HCT116 (cell line): Measurements from ENCODE around the gene ACER3. TPM values are rescaled to one million over a fixed set of nuclear protein-coding genes. Genes with fewer than 3 reads are reported as not detected.

Experiments used
- ATAC-seq: fragments of 200-7000 bp; cut with Tn5 transposase; 2 replicates; pipeline ENCODE4 v1.9.1; 2020; ENCODE audit warnings: mild to moderate bottlenecking, moderate library complexity
- BruUV-seq: library from RNA; stranded (reverse); fragments of 400-500 nt; replicated peaks from 2 replicates; lab custom pipeline; 2021; lab: Mats Ljungman, UMichigan
- CTCF ChIA-PET: fragments of 300-600 bp; sonication (Branson Sonifier 250); formaldehyde crosslinking; loops from one replicate; lab custom pipeline; 2021; ENCODE audit warnings: antibody characterized with exemption; lab: Charles Lee
- POLR2A ChIA-PET: fragments of 300-600, 350-600 bp; sonication (Branson Sonifier 250); formaldehyde crosslinking; loops from one replicate; lab custom pipeline; 2021; ENCODE audit warnings: antibody characterized with exemption; lab: Charles Lee
- RAD21 ChIA-PET, 2 experiments: fragments of 300-600 bp; sonication (Branson Sonifier 250); formaldehyde crosslinking; loops; one replicate each; lab custom pipeline; 2023; ENCODE audit warnings: low total read pairs in 2 of 2; ENCODE audit not compliant: uncharacterized antibody in 2 of 2, unreplicated experiment in 2 of 2, low non-redundant PET in 1 of 2; lab: Charles Lee
- DNase-seq: peaks from one replicate; pipeline ENCODE4 v3.0.0-alpha.2; 2010; ENCODE audit warnings: low read depth, low spot score
- H2AFZ ChIP-seq: fragments of 200-600 bp; shearing (Covaris generic), sonication (generic); 2 replicates; pipeline ENCODE4 v1.6.1; 2017; ENCODE audit warnings: low read depth, mixed run types, mixed read lengths, antibody characterized with exemption, low read length; ENCODE audit not compliant: poor library complexity, severe bottlenecking
- H3K27ac ChIP-seq: 2 replicates; pipeline ENCODE4 v1.5.1; 2012; ENCODE audit warnings: low read depth, low read length
- H3K27me3 ChIP-seq: fragments of 200-600 bp; sonication (generic); 2 replicates; pipeline ENCODE4 v1.6.1; 2016; ENCODE audit warnings: mixed run types, low read length, mixed read lengths; ENCODE audit not compliant: insufficient read depth
- H3K36me3 ChIP-seq, 2 experiments: fragments of 200-500 bp in 1 of 2; fragments of 200-600 bp in 1 of 2; sonication (Bioruptor generic) in 1 of 2; sonication (generic) in 1 of 2; 2 replicates each; pipeline versions ENCODE4 v1.5.1 to v1.6.1; 2014 to 2016; ENCODE audit warnings: low read length in 2 of 2, inconsistent platforms in 1 of 2, mixed read lengths in 1 of 2, mixed run types in 1 of 2; ENCODE audit not compliant: insufficient read depth in 2 of 2, control insufficient read depth in 1 of 2
- H3K4me1 ChIP-seq, 2 experiments: fragments of 200-600 bp in 1 of 2; sonication (generic) in 1 of 2; 2 replicates each; pipeline versions ENCODE4 v1.5.1 to v1.6.1; 2012 to 2017; ENCODE audit warnings: low read length in 2 of 2, inconsistent platforms in 1 of 2, mild to moderate bottlenecking in 1 of 2, mixed read lengths in 1 of 2, mixed run types in 1 of 2, moderate library complexity in 1 of 2; ENCODE audit not compliant: insufficient read depth in 2 of 2, control insufficient read depth in 1 of 2
- H3K4me2 ChIP-seq: fragments of 200-600 bp; sonication (generic); 2 replicates; pipeline ENCODE4 v1.6.1; 2017; ENCODE audit warnings: mixed run types, low read length, mixed read lengths
- H3K4me3 ChIP-seq, 2 experiments: fragments of 200-600 bp in 1 of 2; sonication (generic) in 1 of 2; replicated peaks in 1 of 2; 2 replicates each; pipeline ENCODE4 v1.5.1; 2011 to 2016; ENCODE audit warnings: low read length in 2 of 2, control low read depth in 1 of 2, low read depth in 1 of 2, mild to moderate bottlenecking in 1 of 2, mixed read lengths in 1 of 2, mixed run types in 1 of 2
- H3K79me2 ChIP-seq: fragments of 200-600 bp; sonication (generic); 2 replicates; pipeline ENCODE4 v1.6.1; 2017; ENCODE audit warnings: mild to moderate bottlenecking, mixed run types, low read length, moderate library complexity, mixed read lengths; ENCODE audit not compliant: insufficient read depth
- H3K9ac ChIP-seq: fragments of 200-600 bp; sonication (generic); 2 replicates; pipeline ENCODE4 v1.6.1; 2016; ENCODE audit warnings: low read length, mixed read lengths
- H3K9me2 ChIP-seq: fragments of 200-600 bp; sonication (generic), shearing (Covaris generic); 2 replicates; pipeline ENCODE4 v1.6.1; 2017; ENCODE audit warnings: mixed run types, mild to moderate bottlenecking, moderate library complexity; ENCODE audit not compliant: insufficient read depth
- H3K9me3 ChIP-seq, 2 experiments: fragments of 200-500 bp in 1 of 2; fragments of 200-600 bp in 1 of 2; sonication (Bioruptor generic) in 1 of 2; sonication (generic) in 1 of 2; 2 replicates each; pipeline ENCODE4 v1.6.1; 2014 to 2017; ENCODE audit warnings: low read length in 2 of 2, mixed read lengths in 2 of 2, inconsistent platforms in 1 of 2, low read depth in 1 of 2, mild to moderate bottlenecking in 1 of 2, mixed run types in 1 of 2, moderate library complexity in 1 of 2; ENCODE audit not compliant: control insufficient read depth in 1 of 2, insufficient read depth in 1 of 2
- H4K20me1 ChIP-seq: fragments of 200-600 bp; sonication (generic), shearing (Covaris generic); 2 replicates; pipeline ENCODE4 v1.6.1; 2017; ENCODE audit warnings: mixed run types, mild to moderate bottlenecking, moderate library complexity; ENCODE audit not compliant: insufficient read depth
- EZH2phosphoT487 ChIP-seq: fragments of 200-600 bp; IDR thresholded peaks from 2 replicates; pipeline ENCODE4 v1.6.1; 2018; ENCODE audit warnings: antibody characterized with exemption, borderline replicate concordance
- JUND ChIP-seq: IDR thresholded peaks from 2 replicates; pipeline ENCODE4 v1.6.1; 2012
- RAD21 ChIP-seq: IDR thresholded peaks from 2 replicates; pipeline ENCODE4 v1.6.1; 2012; ENCODE audit warnings: low read depth, mild to moderate bottlenecking
- YY1 ChIP-seq: IDR thresholded peaks from 2 replicates; pipeline ENCODE4 v1.6.1; 2011; ENCODE audit warnings: low read length, low read depth, moderate library complexity, mild to moderate bottlenecking; ENCODE audit not compliant: insufficient replicate concordance; ENCODE audit errors: extremely low read depth
- intact Hi-C: fragments of 100-400 bp; cut with micrococcal nuclease; formaldehyde crosslinking; loops from 2 replicates; pipeline ENCODE4 v1.10.0; 2022
- total RNA-seq: library from RNA; stranded (reverse); gene quantifications from one replicate; pipeline ENCODE4 v1.2.1, GENCODE V29; 2021; ENCODE audit not compliant: unreplicated experiment

The ACER3 gene
- total RNA-seq, 1 experiment from 2014 or later, result 19.1 TPM

- H4K20me1 ChIP-seq, result no peaks in the 10 kb centered on the region
- RAD21 ChIA-PET, result no interaction called here
- H3K4me3 ChIP-seq, result no peak overlapping the region
- intact Hi-C loops, result no loop called here
- H3K27me3 ChIP-seq, result no peaks in the 10 kb centered on the region
- H3K4me1 ChIP-seq, result peaks cover 5 to 6% of the 10 kb centered on the region in 2 experiments; a peak in 3 of 4 replicates
- CTCF ChIA-PET, result no interaction called here
- no peak overlapping the region for H3K27ac ChIP-seq
- no peak overlapping the region for H3K4me2 ChIP-seq
- H3K36me3 ChIP-seq, result no peaks in the 10 kb centered on the region
- H3K9me3 ChIP-seq, result no peaks in the 10 kb centered on the region
- POLR2A ChIA-PET, result no interaction called here
- no peak overlapping the region for H2AFZ ChIP-seq
- no peak overlapping the region for H3K9ac ChIP-seq
- no peak for TF ChIP-seq RAD21
- TF ChIP-seq EZH2phosphoT487, result no peak
- no peaks in the 10 kb centered on the region for H3K9me2 ChIP-seq
- no TSS peak for BruUV-seq
- no peak for ATAC-seq
- H3K79me2 ChIP-seq, result no peaks in the 10 kb centered on the region
- no peak for DNase-seq
Measured at GRCh38 chr11:76984743-76985142, 124.0 kb downstream of the ACER3 start.

GRCh38 chr11:76987203-76987602 is 126.5 kb downstream of the ACER3 start:
- Histone ChIP-seq H4K20me1 (no peaks in the 10 kb centered on the region), H3K9ac (no peak overlapping the region), H2AFZ (no peak overlapping the region), H3K27me3 (no peaks in the 10 kb centered on the region), H3K4me3 (no peak overlapping the region), H3K9me2 (no peaks in the 10 kb centered on the region), H3K4me2 (no peak overlapping the region), H3K4me1 (peaks cover 5 to 6% of the 10 kb centered on the region in 2 experiments; a peak in 3 of 4 replicates), H3K79me2 (no peaks in the 10 kb centered on the region), H3K36me3 (no peaks in the 10 kb centered on the region), H3K9me3 (no peaks in the 10 kb centered on the region), H3K27ac (no peak overlapping the region)
- DNase-seq (no peak), ATAC-seq (no peak)
- BruUV-seq, result no TSS peak
- ChIA-PET CTCF (no interaction called here), RAD21 (no interaction called here), POLR2A (no interaction called here)
- TF ChIP-seq YY1 (no peak), JUND (no peak)
- intact Hi-C loops, result no loop called here
